NCI-H146 (cell line): Measurements from ENCODE around the gene ADGB.
"Not testable (repeated sequence)": the region's sequence is repeated elsewhere in the genome, so short reads cannot be mapped to it uniquely, and the experiment has no call there.

Experiments
- DNase-seq: peaks from one replicate; lab custom pipeline; 2025; lab: John Stamatoyannopoulos, UW

Gene ADGB

DNA sequence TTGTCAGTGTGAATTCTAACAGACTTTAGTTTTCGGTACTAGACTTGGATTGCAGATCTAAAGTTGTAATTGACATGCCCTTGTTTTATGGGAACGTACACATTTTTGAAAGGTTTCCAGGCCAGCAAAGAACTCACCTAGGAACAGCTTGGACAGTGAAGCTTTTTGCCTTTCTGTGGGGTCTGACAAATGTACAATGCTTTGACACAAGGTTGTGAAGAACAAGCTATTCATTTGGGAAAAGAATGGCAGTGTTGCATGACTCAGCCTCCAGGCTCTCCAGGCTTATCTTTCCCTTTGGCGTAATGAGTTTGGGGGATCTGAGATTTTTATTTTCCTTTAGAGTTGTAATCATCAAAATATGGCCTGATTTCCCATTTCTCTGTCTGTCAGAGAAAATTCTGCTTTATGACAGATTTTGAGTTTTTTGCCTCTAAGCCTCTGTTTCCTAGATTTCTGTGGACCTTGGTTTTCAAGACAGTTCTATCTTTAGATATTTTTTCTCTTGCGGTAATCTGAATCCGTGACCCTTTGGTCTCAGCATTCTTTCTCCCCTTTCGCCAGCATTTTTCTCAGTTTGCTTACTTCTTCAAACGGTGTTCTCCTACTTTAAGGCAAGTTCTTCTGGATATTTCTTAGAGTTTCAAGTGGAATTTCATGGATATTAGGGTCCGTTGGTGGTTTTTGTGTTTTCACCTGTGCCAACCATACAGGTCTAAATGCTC is 221.0 kb downstream of the ADGB start:
- DNase-seq: no peak

DNA sequence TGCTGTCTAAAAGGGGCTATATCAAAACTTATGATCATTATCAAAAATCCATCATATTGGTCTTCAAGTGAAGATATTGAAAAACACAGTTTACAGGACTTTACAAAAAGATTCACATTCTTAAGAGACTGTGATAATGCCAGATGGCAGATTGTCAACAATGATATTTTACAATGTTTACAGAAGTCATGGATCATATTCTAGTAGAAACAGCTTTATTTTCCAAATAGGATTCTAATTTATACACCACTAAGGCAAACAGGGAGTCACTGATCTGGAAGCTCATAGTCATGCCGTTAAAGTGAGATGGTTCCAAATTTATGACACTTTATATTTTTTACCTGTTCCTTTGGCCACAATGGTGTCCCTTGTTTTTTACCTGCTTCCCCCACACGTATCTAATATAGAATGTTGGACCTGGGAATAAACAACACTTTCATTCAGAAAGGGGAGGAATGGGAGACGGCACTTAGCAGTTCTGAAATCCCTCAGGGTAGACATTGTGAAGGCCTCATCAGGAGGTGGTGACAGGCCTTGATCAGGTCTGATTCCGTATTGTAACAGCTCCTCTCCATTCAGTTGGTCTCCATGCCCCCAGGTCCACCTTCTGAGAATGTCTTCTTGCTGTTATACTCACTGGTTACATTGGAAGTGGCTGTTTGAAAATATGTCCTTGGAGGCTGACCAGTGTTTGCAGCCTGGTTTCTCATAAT is 228.6 kb downstream of the ADGB start:
- DNase-seq: no peak

GRCh38 chr6:146829792-146830565 is 231.2 kb downstream of the ADGB start:
- DNase-seq: no peak

- DNase-seq: no peak
Observed at GRCh38 chr6:146833157-146833556, 234.4 kb downstream of the ADGB start.

GRCh38 chr6:146840216-146840615 is 241.4 kb downstream of the ADGB start:
- no peak for DNase-seq

- no peak for DNase-seq
Observed at GRCh38 chr6:146840641-146841040, 241.9 kb downstream of the ADGB start.

GRCh38 chr6:146847426-146847825 is 248.7 kb downstream of the ADGB start:
- DNase-seq: no peak

- DNase-seq: no peak
Observed at GRCh38 chr6:146850238-146850896, 251.6 kb downstream of the ADGB start.

DNA sequence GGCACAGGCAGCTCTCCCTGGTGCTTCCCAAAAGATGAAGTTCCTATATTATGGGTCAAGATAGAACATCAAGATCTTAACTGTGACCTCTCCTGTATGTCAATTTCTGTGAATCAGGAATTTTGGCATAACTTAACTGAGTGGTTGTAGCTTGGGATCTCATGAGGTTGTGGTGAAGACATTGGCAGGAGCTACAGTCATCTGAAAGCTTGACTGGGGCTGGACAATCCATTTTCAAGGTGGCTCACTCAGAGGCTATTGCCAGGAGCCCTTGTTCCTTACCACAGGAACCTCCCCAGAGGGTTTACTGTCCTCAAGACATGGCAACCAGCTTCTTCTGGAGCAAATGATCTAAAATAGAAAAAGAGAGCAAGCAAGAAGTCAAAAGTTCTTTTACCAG is 252.2 kb downstream of the ADGB start:
- DNase-seq: no peak

DNA sequence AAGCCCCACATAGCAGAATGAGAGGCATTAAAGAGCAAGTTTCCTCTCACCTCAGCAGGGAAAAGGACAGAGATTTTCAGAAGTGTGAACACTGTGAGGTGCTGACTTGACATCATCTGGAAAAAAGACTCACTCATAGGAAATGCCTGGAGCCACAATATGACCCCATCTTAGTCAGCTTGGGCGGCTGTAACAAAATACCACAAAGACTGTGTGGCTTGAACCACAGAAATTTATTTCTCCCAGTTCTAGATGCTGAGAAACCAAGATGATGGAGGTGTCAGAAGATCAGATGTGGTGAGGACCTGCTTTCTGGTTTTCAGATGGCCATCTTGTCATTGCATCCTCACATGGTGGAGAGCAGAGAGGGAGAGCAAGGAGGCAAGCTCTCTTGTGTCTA is 253.1 kb downstream of the ADGB start:
- DNase-seq: no peak

DNA sequence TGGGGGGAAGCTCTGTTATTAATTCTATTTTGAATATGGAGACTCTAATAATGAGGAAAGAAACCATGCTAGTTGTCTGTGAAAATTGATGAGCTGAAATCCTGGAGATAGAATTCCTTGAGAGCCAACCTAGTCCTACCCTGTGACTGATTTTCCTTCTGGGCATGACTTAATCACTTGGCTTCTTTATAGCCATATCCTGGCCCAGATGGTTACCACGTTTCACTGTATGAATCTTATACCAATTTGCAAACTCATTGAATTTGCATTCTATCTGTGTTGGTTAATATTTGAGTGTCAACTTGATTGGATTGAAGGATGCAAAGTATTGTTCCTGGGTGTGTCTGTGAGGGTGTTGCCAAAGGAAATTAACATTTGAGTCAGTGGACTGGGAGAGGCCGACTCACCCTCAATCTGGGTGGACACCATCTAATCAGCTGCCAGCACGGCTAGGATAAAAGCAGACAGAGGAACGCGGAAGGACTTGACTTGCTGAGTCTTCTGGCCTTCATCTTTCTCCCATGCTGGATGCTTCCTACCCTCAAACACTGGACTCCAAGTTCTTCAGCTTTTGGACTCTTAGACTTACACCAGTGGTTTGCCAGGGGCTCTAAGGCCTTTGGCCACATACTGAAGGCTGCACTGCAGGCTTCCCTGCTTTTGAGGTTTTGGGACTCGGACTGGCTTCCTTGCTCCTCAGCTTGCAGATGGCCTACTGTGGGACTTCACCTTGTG is 255.9 kb downstream of the ADGB start:
- DNase-seq: not testable (repeated sequence)

GRCh38 chr6:146855889-146856288 is 257.1 kb downstream of the ADGB start:
- DNase-seq: no peak

- DNase-seq: no peak
Observed at GRCh38 chr6:146856296-146856695, 257.5 kb downstream of the ADGB start.

DNA sequence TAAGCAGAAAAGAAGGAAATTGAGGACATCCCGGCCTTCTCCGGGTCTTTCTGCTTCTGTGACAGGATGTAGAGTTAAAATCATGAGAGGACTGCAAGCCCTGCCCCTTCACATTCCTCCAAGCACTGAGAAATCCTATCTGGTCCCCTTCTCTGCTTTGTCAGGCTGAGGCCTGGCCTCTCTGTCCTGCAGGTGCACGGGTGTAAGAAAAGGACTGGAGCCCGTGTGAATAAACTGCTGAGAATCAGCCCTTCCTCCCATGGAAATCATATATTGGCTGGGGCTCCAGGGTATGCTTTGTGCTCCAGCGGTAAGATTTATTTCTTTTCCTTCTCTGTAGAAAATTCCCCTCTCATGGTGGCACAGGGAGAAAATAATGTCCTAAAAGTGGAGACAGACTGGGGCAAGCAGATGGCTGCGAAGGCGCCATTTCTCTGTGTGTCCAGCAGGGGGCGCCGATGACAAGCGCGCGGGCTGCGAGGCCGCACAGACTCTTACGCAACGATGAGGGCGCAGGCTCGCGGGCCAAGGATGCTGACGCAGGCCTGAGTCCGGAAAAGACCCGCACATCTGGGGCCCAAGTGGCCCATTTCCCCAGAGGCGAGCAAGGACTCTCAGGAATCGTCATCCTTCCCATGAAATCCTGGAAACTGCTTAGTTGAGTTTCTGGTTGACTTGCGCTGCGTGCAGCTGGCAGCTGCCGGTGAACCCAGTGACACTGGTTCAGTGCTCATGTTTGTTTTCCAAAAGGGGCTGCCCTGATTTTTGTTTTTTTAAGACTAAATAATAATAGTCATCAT is 258.6 kb downstream of the ADGB start:
- DNase-seq: peak; percentile 92

DNA sequence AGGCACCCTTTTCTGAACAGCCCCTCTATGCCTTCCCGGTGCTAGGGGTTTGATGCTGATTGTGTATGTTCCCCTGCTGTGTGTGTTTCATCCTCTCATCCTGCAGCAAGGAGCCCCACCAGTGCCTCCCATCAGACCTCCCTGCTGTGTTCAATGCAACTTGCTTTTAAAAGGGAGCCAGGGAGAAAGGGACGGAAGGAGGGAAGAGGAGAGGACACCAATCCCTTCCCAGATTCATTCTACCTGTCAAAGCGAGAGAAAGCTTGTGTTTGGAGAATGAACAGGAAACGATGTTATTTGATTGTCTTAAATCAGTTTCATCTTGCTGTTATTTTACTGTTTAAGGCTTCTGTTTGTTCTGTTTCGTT is 259.2 kb downstream of the ADGB start:
- DNase-seq: peak; percentile 90

- no peak for DNase-seq
Observed at GRCh38 chr6:146859206-146859605, 260.4 kb downstream of the ADGB start.

DNA sequence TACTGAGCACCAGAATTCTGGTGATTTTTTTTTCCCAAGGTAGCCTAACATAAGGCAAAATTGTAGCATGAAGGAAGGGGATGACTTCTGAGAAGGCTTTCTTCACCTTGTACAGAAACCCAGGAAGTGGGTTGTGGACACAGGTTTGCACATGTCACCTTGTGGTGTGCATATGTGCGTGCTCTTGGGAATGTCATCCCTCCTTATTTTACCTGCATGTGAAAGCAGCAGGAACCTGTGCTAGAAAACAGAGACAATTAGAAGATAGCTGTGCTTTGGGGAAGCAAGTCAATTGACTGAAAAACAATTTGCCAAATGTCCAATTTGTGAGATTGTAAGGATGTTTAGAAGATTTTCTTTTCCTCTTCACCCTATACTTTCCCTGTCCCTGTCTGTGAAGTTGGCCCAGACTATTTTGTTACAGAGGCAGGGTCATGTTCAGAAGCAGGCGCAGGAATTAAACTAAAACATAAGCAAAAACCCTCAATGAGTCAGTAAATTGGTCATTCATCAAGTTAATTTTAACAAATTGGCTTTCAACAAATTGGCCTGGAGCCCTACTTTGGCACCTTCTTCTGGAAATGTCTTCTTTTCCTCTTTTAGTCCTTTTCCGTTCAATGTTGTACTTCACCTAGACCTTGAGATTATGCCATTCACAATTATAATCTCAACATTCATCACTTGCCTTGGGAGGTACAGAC is 261.2 kb downstream of the ADGB start:
- no peak for DNase-seq

DNA sequence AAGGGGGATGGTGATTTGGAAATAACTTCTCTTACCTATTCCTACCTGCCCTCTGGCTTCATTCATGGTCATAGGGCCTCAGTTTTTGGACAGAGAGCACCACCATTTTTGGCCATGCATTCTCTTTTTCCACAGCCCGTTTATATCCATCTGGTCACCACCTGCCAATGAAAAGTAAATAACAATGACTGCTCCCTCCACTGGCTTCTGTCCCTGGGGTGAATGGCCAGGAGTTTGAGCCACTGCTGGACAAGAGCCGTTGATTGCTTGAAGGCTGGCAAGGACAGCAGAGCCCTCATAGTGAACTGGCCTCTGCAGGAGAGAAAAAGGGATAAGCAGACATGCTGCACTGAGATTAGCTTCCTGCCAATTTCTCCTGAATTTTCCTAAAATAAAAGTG is 261.8 kb downstream of the ADGB start:
- peak; percentile 83 for DNase-seq

DNA sequence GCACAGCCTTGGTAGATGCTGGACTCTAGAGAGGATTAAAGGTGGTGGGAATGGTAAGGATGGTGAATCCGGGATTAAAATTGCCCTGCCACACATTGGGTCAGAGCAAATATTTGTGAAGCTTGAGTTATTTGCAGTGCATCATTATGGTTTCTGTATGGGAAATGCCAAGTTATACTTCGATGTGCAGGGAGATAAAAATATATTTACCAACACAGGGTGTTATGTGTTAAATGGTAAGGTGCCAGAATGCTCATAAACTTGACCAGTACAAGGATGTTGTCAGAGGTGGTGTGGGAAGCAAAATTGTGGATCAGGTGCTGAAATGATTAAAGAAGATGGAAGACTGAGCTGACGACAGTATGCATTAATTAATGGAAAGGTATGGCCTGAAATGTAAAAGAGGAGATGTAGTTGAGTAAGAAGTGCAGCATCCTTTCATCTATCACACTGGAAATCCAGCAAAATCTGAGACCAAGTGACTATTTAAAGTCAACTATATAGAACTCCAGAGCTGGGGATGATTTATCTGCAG is 262.3 kb downstream of the ADGB start:
- DNase-seq: peak; percentile 61

GRCh38 chr6:146861716-146862115 is 262.9 kb downstream of the ADGB start:
- DNase-seq: no peak
